Measurements from ENCODE around the gene AGBL1. TPM values are rescaled to one million over a fixed set of nuclear protein-coding genes. Genes with fewer than 3 reads are reported as not detected.

Gene AGBL1
- total and polyA plus RNA-seq, 4 donors: 0.08 to 147 (median 4.7) TPM

GRCh38 chr15:86101818-86102217 is 22.1 kb downstream of the AGBL1 start:
- TF ChIP-seq CTCF (IDR thresholded peaks at IDR 0.05; ENCODE audit: control extremely low read depth, extremely low read depth): no peak
- peaks cover 0 to 9% (median 3%) of the 10 kb centered on the region in 4 donors for H3K9me3 ChIP-seq (ENCODE audit: control insufficient read depth in 4 of 4, insufficient read depth in 3 of 4, low read length in 3 of 4)
- WGBS, 2 donors: 90 to 91% methylated on average over 5 of the region's 5 CpGs

GRCh38 chr15:86103825-86104224 is 24.2 kb downstream of the AGBL1 start:
- 89 to 92% methylated on average over 2 of the region's 2 CpGs for WGBS, 2 donors
- Histone ChIP-seq H3K9ac (ENCODE audit: insufficient read depth in 1 of 2, low read length in 2 of 2) (no peak overlapping the region), H3K27ac (ENCODE audit: low read depth in 1 of 2, low read length in 1 of 2) (no peak overlapping the region), H3K4me1 (ENCODE audit: control insufficient read depth in 5 of 5, insufficient read depth in 5 of 5, low read length in 5 of 5) (peaks cover 0 to 4% (median 0%) of the 10 kb centered on the region in 5 donors), H3K27me3 (ENCODE audit: control insufficient read depth in 3 of 3, insufficient read depth in 3 of 3, low read length in 2 of 3) (peaks cover 0 to 2% (median 0%) of the 10 kb centered on the region in 3 donors), H3K36me3 (ENCODE audit: control insufficient read depth in 4 of 4, insufficient read depth in 4 of 4, low read length in 4 of 4) (no peaks in the 10 kb centered on the region), H3K4me3 (no peak overlapping the region), H3K9me3 (ENCODE audit: control insufficient read depth in 4 of 4, insufficient read depth in 3 of 4, low read length in 3 of 4) (peaks cover 0 to 9% (median 3%) of the 10 kb centered on the region in 4 donors)
- ATAC-seq (ENCODE audit: insufficient read depth, low FRiP score) (no peak), DNase-seq (no peak)
- TF ChIP-seq CTCF (IDR thresholded peaks at IDR 0.05; ENCODE audit: control extremely low read depth, extremely low read depth): no peak

More at GRCh38 chr15:86101818-86102217, 22.1 kb downstream of the AGBL1 start:
- no peak for DNase-seq
- ATAC-seq (ENCODE audit: insufficient read depth, low FRiP score): no peak
- Histone ChIP-seq H3K36me3 (ENCODE audit: control insufficient read depth in 4 of 4, insufficient read depth in 4 of 4, low read length in 4 of 4) (no peaks in the 10 kb centered on the region), H3K27ac (ENCODE audit: low read depth in 1 of 2, low read length in 1 of 2) (no peak overlapping the region), H3K4me1 (ENCODE audit: control insufficient read depth in 5 of 5, insufficient read depth in 5 of 5, low read length in 5 of 5) (peaks cover 0 to 4% (median 0%) of the 10 kb centered on the region in 5 donors), H3K9ac (ENCODE audit: insufficient read depth in 1 of 2, low read length in 2 of 2) (no peak overlapping the region), H3K27me3 (ENCODE audit: control insufficient read depth in 3 of 3, insufficient read depth in 3 of 3, low read length in 2 of 3) (no peaks in the 10 kb centered on the region), H3K4me3 (no peak overlapping the region)

GRCh38 chr15:86106306-86106705 is 26.6 kb downstream of the AGBL1 start:
- H3K9me3 ChIP-seq (ENCODE audit: control insufficient read depth in 4 of 4, insufficient read depth in 3 of 4, low read length in 3 of 4): peaks cover 0 to 9% (median 3%) of the 10 kb centered on the region in 4 donors
- H3K27me3 ChIP-seq (ENCODE audit: control insufficient read depth in 3 of 3, insufficient read depth in 3 of 3, low read length in 2 of 3): peaks cover 0 to 2% (median 2%) of the 10 kb centered on the region in 3 donors
- H3K27ac ChIP-seq (ENCODE audit: low read depth in 1 of 2, low read length in 1 of 2): no peak overlapping the region
- H3K4me1 ChIP-seq (ENCODE audit: control insufficient read depth in 5 of 5, insufficient read depth in 5 of 5, low read length in 5 of 5): peaks cover 0 to 5% (median 0%) of the 10 kb centered on the region in 5 donors
- no peak for TF ChIP-seq CTCF (IDR thresholded peaks at IDR 0.05; ENCODE audit: control extremely low read depth, extremely low read depth)
- H3K4me3 ChIP-seq: no peak overlapping the region
- H3K36me3 ChIP-seq (ENCODE audit: control insufficient read depth in 4 of 4, insufficient read depth in 4 of 4, low read length in 4 of 4): no peaks in the 10 kb centered on the region
- WGBS, 2 donors: 83 to 93% methylated on average over 4 of the region's 4 CpGs
- no peak overlapping the region for H3K9ac ChIP-seq (ENCODE audit: insufficient read depth in 1 of 2, low read length in 2 of 2)
- DNase-seq (no peak), ATAC-seq (ENCODE audit: insufficient read depth, low FRiP score) (no peak)
